GM21619 (cell line): ENCODE measurements around the gene GPR137B.

Experiments
- ATAC-seq: cut with Tn5 transposase; IDR thresholded peaks from one replicate; pipeline ENCODE4 v1.9.1; 2021; ENCODE audit not compliant: unreplicated experiment

Gene GPR137B

GRCh38 chr1:236253918-236254637 lies 111.7 kb downstream of the GPR137B start:
- no peak for ATAC-seq

GRCh38 chr1:236257216-236257615 lies 114.9 kb downstream of the GPR137B start:
- ATAC-seq, result no peak

- ATAC-seq, result no peak
Measured at GRCh38 chr1:236258114-236258622, 115.8 kb downstream of the GPR137B start.
